HepG2 (cell line): ENCODE data around the gene GDF9. TPM values are rescaled to one million over a fixed set of nuclear protein-coding genes. Genes with fewer than 3 reads are reported as not detected.

Experiments used
- NFAT5 ChIP-seq: sonication (generic); formaldehyde crosslinking; IDR thresholded peaks from 2 replicates; pipeline ENCODE4 v1.4.0; 2020; ENCODE audit warnings: missing genetic modification reagents
- SP140L ChIP-seq: sonication (generic); formaldehyde crosslinking; IDR thresholded peaks from 2 replicates; pipeline ENCODE4 v1.4.0; 2020; ENCODE audit warnings: missing genetic modification reagents, borderline replicate concordance
- TRIM22 ChIP-seq: fragments of 450-650 bp; IDR thresholded peaks from 2 replicates; pipeline ENCODE4 v1.6.1; 2017
- YEATS2 ChIP-seq: sonication (generic); formaldehyde crosslinking; IDR thresholded peaks from 2 replicates; pipeline ENCODE4 v1.4.0; 2020; ENCODE audit warnings: missing genetic modification reagents, borderline replicate concordance
- ZFP91 ChIP-seq: sonication (generic); formaldehyde crosslinking; IDR thresholded peaks from 2 replicates; pipeline ENCODE4 v1.9.0; 2022; ENCODE audit warnings: missing genetic modification reagents, mild to moderate bottlenecking, borderline replicate concordance
- ZNF296 ChIP-seq: sonication (generic); formaldehyde crosslinking; conservative IDR thresholded peaks from 2 replicates; pipeline ENCODE4 v1.5.0; 2020; ENCODE audit warnings: mild to moderate bottlenecking, missing genetic modification reagents
- ZNF510 ChIP-seq: sonication (generic); formaldehyde crosslinking; IDR thresholded peaks from 2 replicates; pipeline ENCODE4 v1.4.0; 2020; ENCODE audit warnings: low read depth, mild to moderate bottlenecking, missing genetic modification reagents
- ZNF567 ChIP-seq: sonication (generic); formaldehyde crosslinking; IDR thresholded peaks from 2 replicates; pipeline ENCODE4 v1.8.1; 2023; ENCODE audit warnings: mild to moderate bottlenecking, missing genetic modification reagents, borderline replicate concordance
- ZNF674 ChIP-seq: sonication (generic); formaldehyde crosslinking; IDR thresholded peaks from 2 replicates; pipeline ENCODE4 v1.5.0; 2020; ENCODE audit warnings: low read depth, mild to moderate bottlenecking, missing genetic modification reagents
- ZSCAN30 ChIP-seq: sonication (generic); formaldehyde crosslinking; IDR thresholded peaks from 2 replicates; pipeline ENCODE4 v1.5.0; 2020; ENCODE audit warnings: mild to moderate bottlenecking, missing genetic modification reagents
- polyA plus RNA-seq, 8 experiments: library from polyadenylated mRNA; depleted of rRNA in 3 of 8; stranded (reverse) in 7 of 8; unstranded in 1 of 8; fragments of >200 nt; fragmentation: Illumina TruSeq in 4 of 8; extraction: Trizol in 4 of 8; gene quantifications; 2 replicates each; pipeline versions ENCODE4 v1.2.1 to v1.2.3, GENCODE V29; 2011 to 2016; ENCODE audit warnings: low read depth in 4 of 8, missing spikeins in 1 of 8, mixed read lengths in 1 of 8; ENCODE audit not compliant: insufficient read depth in 1 of 8
- total RNA-seq, 5 experiments: library from RNA; depleted of rRNA; stranded (reverse); fragments of >200 nt; fragmentation: Illumina TruSeq; extraction: Trizol; gene quantifications; 2 replicates each; pipeline ENCODE4 v1.2.3, GENCODE V29; 2016; ENCODE audit warnings: low read depth in 1 of 5
- TF ChIP-seq, protein P1 (sequence below): sonication (generic); formaldehyde crosslinking; IDR thresholded peaks from 2 replicates; pipeline ENCODE4 v1.4.0; 2020; ENCODE audit warnings: low read depth, missing genetic modification reagents
- TF ChIP-seq, protein P2 (sequence below): sonication (generic); formaldehyde crosslinking; IDR thresholded peaks from 2 replicates; pipeline ENCODE4 v1.5.1; 2020; ENCODE audit warnings: mild to moderate bottlenecking, missing genetic modification reagents

The GDF9 gene
- total and polyA plus RNA-seq, 2 of the 13 experiments (the other 11 are each of a cell fraction or from before 2014, with no cell fraction given) = 0.33 to 0.38 TPM

GRCh38 chr5:132865668-132866341 lies 464 bp downstream of the GDF9 start (continued):
- TF ChIP-seq NFAT5 (CRISPR knock-in tag) (peak; percentile 30; the same call in 1 of the 2 replicates), ZSCAN30 (CRISPR knock-in tag) (no peak), TRIM22 (no peak), ZNF296 (CRISPR knock-in tag) (peak; percentile 16; the same call in 1 of the 2 replicates), YEATS2 (no peak), ZNF510 (peak; percentile 46; the same call in 1 of the 2 replicates), ZNF674 (CRISPR knock-in tag) (no peak), ZNF567 (no peak), SP140L (CRISPR knock-in tag) (no peak), ZFP91 (CRISPR knock-in tag) (no peak)
- TF ChIP-seq, protein P1, sequence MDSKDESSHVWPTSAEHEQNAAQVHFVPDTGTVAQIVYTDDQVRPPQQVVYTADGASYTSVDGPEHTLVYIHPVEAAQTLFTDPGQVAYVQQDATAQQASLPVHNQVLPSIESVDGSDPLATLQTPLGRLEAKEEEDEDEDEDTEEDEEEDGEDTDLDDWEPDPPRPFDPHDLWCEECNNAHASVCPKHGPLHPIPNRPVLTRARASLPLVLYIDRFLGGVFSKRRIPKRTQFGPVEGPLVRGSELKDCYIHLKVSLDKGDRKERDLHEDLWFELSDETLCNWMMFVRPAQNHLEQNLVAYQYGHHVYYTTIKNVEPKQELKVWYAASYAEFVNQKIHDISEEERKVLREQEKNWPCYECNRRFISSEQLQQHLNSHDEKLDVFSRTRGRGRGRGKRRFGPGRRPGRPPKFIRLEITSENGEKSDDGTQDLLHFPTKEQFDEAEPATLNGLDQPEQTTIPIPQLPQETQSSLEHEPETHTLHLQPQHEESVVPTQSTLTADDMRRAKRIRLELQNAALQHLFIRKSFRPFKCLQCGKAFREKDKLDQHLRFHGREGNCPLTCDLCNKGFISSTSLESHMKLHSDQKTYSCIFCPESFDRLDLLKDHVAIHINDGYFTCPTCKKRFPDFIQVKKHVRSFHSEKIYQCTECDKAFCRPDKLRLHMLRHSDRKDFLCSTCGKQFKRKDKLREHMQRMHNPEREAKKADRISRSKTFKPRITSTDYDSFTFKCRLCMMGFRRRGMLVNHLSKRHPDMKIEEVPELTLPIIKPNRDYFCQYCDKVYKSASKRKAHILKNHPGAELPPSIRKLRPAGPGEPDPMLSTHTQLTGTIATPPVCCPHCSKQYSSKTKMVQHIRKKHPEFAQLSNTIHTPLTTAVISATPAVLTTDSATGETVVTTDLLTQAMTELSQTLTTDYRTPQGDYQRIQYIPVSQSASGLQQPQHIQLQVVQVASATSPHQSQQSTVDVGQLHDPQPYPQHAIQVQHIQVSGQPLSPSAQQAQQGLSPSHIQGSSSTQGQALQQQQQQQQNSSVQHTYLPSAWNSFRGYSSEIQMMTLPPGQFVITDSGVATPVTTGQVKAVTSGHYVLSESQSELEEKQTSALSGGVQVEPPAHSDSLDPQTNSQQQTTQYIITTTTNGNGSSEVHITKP = no peak
- TF ChIP-seq, protein P2, sequence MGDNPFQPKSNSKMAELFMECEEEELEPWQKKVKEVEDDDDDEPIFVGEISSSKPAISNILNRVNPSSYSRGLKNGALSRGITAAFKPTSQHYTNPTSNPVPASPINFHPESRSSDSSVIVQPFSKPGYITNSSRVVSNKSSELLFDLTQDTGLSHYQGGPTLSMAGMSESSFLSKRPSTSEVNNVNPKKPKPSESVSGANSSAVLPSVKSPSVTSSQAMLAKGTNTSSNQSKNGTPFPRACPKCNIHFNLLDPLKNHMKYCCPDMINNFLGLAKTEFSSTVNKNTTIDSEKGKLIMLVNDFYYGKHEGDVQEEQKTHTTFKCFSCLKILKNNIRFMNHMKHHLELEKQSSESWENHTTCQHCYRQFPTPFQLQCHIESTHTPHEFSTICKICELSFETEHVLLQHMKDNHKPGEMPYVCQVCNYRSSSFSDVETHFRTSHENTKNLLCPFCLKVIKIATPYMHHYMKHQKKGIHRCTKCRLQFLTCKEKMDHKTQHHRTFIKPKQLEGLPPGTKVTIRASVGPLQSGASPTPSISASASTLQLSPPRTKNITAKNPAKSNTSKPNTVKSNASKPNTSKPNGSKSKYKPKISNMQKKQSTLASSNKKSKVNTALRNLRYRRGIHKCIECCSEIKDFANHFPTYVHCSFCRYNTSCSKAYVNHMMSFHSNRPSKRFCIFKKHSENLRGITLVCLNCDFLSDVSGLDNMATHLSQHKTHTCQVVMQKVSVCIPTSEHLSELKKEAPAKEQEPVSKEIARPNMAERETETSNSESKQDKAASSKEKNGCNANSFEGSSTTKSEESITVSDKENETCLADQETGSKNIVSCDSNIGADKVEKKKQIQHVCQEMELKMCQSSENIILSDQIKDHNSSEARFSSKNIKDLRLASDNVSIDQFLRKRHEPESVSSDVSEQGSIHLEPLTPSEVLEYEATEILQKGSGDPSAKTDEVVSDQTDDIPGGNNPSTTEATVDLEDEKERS (CRISPR knock-in tag) = no peak
